Raji (cell line): ENCODE measurements around the gene TAOK1.

ENCODE experiments used
- POLR2A ChIP-seq: IDR thresholded peaks from 2 replicates; pipeline ENCODE4 v1.6.1; 2011; ENCODE audit warnings: low read depth, low read length, control low read depth; ENCODE audit not compliant: insufficient read depth

Gene TAOK1

DNA sequence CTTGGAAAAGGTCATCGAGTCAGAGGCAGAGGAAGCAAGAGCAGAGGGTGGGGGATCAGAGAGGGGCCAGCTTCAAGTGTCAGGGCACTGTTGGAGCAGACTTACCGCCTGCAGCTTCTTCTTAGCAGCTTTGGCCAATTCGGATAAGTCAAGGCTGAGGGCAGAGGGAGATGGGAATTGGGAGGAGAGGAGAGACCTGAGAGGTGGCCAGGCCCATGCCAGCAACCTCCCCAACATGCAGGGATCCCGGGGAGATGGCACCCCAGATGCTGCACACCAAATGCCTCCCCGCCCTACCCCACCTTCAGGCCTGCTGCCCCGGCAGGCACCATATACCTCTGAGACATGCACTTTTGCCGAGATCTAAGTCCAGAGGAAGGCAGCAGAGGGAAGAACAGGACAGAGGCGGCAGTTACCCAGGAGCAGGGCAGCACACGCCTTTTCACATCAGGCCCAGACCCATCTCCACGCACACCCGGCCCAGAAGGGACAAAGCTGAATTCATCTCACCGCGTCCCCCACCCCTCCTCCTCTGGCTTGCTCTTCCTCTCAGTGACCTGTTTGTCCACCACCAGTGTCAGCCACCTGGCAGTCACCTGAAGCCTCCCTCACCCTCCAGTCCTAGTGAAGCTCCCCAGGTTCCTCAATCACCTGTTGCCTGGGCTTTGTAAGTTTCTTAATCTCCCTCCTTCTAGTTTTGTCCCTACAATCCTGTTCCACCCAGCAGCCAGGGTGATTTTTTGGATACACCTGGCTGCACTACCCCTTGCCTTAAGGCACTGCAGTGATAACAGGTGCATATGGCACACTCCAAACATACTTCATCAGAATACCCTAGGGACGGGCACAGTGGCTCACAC lies 188.7 kb downstream of the TAOK1 start:
- no peak for TF ChIP-seq POLR2A

- TF ChIP-seq POLR2A: no peak
Measured at GRCh38 chr17:29579866-29580771, 190.0 kb downstream of the TAOK1 start.

GRCh38 chr17:29581583-29582253 lies 191.6 kb downstream of the TAOK1 start:
- no peak for TF ChIP-seq POLR2A

DNA sequence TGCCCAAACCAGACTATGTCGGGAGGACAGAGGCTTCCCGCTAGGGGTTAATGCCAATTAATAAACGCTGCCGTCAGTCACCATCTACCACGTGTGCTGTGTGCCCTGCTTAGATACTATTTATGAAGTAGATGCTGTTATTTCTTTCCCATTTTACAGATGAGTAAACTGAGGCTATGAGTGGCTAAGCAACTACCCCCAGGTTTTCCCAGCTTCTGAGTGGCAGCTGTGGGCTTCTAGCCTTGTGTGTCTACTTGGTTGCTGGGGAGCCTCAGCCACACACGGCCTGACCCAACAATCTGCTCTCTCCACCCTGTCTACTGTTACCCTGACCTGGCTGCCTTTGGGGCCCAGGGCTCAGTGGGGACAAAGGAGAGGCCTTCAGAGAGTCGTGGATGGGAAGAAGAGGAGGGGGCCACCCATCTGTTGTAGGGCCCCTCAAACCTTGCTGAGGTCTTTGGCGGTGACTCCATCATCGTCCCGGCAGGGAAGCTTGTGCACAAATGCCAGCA lies 192.1 kb downstream of the TAOK1 start:
- TF ChIP-seq POLR2A: no peak

DNA sequence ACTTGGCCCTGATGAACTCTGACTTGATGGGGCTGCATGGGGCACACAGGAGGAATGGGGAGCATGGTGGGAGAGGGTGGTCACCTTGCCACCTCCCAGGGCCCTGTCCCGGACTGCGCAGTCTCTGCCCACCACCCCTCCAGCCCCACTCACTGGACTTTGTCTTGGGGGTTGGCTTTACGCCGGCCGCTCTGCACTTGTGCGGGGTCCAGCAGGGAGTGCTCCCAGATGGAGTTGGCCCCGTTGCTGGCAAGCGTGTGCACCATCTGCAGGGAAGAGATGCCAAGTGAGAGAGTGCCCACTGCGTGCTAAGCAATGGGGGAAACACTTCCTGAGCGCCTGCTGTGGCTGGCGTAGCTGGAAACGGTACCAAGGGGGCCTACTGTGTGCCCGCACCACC lies 192.6 kb downstream of the TAOK1 start:
- no peak for TF ChIP-seq POLR2A

GRCh38 chr17:29583324-29584248 lies 193.4 kb downstream of the TAOK1 start:
- no peak for TF ChIP-seq POLR2A

- no peak for TF ChIP-seq POLR2A
Measured at GRCh38 chr17:29584452-29585079, 194.4 kb downstream of the TAOK1 start.

DNA sequence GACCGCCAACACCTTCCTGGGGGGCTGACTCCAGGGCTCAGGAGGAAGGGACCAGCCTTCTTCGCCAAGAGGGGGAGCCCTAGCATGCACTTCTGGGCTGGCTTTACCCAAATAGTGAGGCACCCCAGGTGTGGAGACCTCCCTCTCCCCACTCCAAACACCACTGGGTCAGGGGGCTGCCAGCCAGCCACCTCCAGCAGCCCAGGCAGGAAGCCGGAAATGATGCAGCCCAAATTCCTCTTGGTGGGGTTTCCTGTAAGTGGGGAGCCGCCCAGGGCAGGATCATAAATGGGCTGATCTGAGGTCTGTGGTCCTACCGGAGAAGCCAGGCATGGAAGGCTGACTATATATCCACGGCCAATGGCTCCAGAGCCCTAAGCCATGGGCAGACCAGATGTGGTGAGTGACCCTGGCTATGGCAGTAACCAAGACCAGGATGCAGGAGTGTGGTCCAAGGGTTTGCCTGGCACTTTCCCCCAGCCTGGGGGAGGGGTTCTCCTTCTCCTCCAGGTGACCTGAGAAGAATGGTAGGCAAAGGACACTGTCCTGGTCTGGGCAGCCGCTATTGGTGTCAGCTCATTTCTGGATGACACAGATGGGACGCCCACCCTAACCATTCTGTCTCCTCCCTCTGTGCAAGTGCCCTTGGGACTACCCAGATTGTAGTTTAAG lies 195.1 kb downstream of the TAOK1 start:
- no peak for TF ChIP-seq POLR2A

DNA sequence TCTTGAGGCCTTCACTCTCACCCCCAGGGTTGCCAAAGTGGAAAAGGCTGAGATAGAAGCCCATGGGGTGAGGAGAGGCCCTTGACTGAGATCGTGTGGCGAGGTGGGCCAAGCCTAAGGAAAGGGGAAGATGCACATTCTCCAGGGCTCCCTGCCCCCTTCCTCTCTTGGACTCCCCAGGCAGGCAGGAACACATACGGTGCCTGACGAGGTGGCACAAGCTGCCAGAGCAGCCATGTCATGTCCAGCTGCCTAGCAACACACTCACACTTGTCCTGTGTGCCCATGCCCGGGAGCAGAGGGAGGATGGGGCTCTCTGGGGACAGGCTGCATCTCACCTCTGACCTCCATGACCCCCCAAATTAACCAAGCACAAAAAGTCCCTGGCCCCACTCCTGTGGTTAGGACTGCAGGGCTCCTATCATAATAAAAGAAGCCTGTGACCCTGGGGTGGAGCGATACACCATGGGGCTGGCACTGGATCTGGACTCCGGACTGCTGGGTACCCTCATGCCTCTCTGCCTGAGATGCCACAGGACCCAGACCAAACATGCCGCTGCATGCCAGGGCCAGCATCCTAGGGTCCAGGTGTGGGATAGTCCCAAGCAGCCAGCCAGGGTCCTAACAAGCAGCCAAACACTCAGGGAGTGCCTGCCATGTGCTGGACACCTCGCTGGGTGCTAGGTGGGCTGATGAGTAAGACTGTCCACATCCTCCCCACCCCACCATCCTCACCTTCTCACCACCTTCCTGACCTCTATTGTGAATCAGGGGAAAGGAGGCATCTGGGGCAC lies 196.7 kb downstream of the TAOK1 start:
- TF ChIP-seq POLR2A: no peak

- TF ChIP-seq POLR2A: no peak
Measured at GRCh38 chr17:29587591-29587990, 197.4 kb downstream of the TAOK1 start.

GRCh38 chr17:29588017-29588561 lies 197.9 kb downstream of the TAOK1 start:
- no peak for TF ChIP-seq POLR2A
